ENCODE results near the gene CETP. TPM values are rescaled to one million over a fixed set of nuclear protein-coding genes. Genes with fewer than 3 reads are reported as not detected.

Gene CETP
- total and polyA plus RNA-seq, 2 of the 8 experiments (the other 6 are each of a cell fraction or from before 2014, with no cell fraction given), result not detected

DNA sequence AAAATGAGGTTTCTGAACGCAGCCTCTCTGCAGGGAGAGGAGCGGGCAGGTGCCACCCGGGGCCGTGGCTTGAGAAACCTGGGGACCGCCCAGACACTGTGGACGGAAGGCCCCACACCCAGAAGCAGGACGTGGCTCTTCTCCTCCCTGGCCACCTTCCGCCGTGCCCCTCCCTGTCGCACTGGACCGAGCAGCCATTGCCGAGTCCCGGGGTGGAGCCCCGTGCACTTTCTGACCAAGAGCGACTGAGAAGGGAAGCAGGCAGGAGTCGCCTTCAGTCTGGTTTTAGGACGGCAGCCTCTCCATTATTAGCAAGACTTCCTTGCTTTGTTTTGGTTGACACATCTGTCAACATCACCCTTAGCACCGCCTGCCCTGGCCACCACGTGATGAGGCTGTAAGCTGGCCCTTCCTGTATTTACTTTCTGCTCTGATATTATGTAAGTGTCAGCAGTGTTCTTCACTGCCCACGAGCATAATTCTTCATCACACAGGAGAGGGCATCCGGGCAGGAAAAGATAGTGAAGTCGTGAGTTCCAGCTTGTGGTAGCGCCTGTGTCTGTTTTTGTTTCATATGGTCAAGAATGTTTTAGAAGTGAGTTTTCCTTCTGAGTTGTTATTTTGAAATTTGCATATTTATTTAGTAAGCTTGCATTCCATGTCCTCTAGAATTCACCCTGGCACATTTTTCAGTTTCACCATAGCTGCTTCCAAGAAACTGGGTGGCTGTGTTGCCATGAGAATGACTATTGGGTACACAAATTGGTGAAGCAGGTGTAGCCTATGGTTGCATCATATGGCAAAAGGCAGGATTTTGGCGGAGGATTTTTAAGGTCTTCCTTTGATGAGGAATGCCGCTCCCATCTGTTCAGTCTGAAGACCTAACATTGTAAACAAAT is 28.8 kb upstream of the CETP start (continued):
- TF ChIP-seq TAF7 (optimal IDR thresholded peaks at IDR 0.05; ENCODE audit: borderline replicate concordance, low read depth, low read length) (no peak), RFX5 (IDR thresholded peaks at IDR 0.05; ENCODE audit: borderline replicate concordance, low read depth, low read length) (no peak), RBBP5 (IDR thresholded peaks at IDR 0.05; ENCODE audit: borderline replicate concordance, low read depth, low read length) (no peak), KDM1A (IDR thresholded peaks at IDR 0.05; ENCODE audit: borderline replicate concordance, low read length) (no peak), RXRA (IDR thresholded peaks at IDR 0.05; ENCODE audit: insufficient read depth, low read depth, low read length) (no peak), YY1 (IDR thresholded peaks at IDR 0.05; ENCODE audit: low read depth, low read length) (0 out of 2 replicates have a peak, but pooled peaks have one; percentile 42)
- TF ChIP-seq, protein P1, sequence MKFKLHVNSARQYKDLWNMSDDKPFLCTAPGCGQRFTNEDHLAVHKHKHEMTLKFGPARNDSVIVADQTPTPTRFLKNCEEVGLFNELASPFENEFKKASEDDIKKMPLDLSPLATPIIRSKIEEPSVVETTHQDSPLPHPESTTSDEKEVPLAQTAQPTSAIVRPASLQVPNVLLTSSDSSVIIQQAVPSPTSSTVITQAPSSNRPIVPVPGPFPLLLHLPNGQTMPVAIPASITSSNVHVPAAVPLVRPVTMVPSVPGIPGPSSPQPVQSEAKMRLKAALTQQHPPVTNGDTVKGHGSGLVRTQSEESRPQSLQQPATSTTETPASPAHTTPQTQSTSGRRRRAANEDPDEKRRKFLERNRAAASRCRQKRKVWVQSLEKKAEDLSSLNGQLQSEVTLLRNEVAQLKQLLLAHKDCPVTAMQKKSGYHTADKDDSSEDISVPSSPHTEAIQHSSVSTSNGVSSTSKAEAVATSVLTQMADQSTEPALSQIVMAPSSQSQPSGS (IDR thresholded peaks at IDR 0.05; ENCODE audit: low read length), result no peak
- TF ChIP-seq, protein P2, sequence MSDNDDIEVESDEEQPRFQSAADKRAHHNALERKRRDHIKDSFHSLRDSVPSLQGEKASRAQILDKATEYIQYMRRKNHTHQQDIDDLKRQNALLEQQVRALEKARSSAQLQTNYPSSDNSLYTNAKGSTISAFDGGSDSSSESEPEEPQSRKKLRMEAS (IDR thresholded peaks at IDR 0.05), result peak; percentile 70
